Stimulated activated CD4-positive, alpha-beta T cell treated with anti-CD3 and anti-CD28 coated beads, Interleukin-4, amount 100 ng/mL, for 4 hours (primary cell): ENCODE measurements around the gene ZNF362.

ENCODE experiments used
- DNase-seq, 2 experiments: peaks; one replicate each; pipeline ENCODE4 v3.0.0-alpha.2; 2020

Gene ZNF362

DNA sequence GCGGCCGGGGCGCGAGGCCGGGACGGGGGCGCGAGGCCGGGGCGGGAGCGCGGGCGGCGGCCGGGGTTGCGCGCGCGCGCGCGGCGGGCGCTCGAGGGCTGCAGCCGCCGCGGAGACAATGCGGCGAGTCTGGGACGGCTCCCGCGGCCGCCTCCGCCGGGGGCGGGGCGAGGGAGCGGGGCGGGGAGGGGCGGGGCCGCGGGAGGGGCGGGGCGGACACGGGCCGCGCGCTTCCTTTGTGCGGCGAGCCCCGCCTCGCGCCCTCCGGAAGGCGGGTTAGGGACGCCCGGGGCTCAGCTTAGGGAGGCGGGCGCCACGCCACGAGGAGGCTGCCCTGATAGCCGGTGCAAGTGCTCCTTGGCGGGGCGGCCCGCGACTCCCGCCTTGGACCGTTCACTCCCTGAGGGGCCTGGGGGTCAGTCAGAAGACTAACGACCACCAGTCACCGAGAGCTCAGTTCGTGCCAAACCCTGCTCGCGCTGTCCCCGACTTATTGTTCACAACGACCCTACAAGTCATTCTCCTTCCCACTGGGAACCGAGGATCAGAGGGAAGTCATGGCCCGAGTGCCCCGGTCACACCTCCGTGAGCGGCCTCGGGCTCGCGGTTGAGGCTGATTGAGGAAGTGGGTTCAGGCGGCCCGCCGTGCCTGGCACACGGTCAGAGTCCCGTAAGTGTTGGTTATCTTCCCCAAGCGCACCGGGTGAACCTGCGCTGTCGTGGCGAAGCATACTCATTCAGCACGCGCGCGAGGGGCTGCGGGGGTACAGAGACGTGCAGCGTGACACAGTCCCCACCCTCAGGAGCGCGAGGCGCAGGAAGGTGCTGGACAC lies 93.7 kb downstream of the ZNF362 start:
- DNase-seq: peak; percentile 79
